IPS-NIHi7 (cell line): ENCODE results near the gene USP25.

Experiments used
- DNase-seq: peaks from one replicate; pipeline ENCODE4 v3.0.0; 2012; ENCODE audit warnings: mixed read lengths; ENCODE audit errors: extremely low spot score

The USP25 gene

DNA sequence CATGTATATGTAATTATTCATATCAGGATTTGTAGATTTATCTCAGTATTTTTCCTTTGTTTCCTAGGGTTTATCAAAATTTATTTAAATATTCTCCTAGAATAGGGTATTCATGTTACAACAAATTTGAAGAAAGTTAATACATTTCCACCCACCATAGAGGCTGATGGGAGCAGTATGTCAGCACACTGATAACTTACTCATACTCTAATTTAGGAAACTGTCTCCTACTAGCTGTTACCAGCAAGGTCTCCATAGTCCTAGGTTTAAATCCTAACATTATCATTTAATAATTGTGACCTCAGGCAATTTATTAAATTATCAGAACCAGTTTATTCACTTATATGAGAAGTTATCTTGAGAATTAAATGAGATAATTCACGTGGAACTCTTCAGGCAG lies 127.0 kb downstream of the USP25 start:
- no peak for DNase-seq

DNA sequence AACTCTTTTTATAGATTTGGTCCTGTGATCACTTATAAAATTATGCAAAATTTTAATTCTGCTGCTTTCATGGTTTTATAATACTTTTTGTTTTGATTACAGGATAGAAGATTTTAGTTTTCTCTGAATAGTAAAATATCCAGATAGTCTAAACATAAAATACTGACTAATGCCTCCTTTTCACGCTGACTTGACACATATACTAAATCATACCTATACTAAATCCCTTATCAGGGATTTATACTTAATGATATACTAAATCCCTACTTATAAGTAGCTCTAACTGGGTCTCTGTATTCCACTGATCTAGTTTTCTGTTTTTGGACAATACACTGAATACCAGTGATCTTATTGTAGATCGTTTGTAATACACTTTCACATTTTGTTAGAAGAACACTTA lies 128.0 kb downstream of the USP25 start:
- no peak for DNase-seq

DNA sequence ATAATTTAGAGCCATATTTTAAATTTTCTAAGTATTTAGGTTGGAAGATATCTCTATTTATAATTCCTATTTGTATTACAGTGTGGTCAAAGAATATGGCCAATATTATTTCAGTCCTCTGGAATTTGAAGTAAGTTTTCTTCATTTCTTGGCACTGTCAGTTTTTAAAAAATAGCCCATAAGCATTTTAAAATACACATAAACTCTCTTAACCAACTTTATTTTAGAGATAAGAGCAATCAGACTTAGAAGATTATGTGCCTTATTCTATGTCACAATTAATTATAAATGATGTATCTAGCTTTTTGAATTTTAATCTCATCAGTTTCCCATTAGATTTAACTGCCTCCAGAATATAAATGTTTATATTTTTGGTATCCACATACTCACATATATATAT lies 130.8 kb downstream of the USP25 start:
- no peak for DNase-seq

DNA sequence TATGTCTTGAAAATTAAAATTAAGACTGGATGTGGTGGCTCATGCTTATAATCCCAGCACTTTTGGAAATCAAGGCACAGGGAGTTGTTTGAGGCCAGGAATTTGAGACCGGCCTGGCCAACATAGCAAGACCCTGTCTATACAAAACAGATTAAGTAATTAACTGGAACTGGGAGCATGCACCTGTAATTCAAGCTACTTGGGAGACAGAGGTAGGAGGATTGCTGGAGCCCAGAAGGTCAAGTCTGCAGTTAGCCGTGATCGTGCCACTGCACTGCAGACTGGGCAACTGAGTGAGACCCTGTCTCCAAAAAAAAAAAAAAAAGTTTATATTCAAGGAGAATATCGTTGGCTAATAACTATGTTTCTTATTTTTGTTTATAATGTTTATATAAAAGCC lies 139.2 kb downstream of the USP25 start:
- no peak for DNase-seq

DNA sequence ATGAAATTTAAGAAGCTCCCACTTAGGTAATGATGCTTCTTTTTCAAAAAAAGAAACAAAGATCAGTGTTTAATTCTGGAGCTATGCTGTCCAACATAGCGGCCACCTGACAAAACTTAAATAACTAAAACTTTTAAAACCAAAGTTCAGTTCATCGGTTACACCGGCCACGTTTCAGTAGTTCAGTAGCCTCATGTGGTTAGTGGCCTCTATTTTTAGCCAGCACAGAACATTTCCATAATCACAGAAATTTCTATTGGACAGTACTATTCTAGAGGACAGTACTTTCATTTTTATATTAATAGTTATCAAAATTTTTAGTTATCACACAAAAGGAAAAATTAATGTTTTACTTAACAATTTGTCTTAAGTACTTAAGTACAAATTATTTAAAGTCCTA lies 141.0 kb downstream of the USP25 start:
- no peak for DNase-seq

DNA sequence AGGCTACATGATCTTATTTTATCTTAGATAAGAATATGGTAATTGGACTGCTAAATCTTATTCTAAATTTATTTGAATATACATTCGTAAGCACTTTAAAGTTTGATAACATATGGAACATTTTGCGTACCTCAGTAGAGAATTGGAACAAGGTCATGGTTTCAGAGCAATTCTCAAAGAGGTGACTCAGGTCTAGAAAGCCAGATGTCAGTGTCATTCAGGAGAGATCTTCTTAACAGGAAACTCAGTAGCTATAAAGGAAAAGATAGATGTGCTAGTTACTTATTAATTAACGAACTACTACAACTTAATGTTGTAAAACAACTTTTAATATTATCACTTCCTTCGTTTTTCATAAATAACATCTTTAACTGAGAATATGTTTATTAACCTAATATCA lies 142.5 kb downstream of the USP25 start:
- no peak for DNase-seq

DNA sequence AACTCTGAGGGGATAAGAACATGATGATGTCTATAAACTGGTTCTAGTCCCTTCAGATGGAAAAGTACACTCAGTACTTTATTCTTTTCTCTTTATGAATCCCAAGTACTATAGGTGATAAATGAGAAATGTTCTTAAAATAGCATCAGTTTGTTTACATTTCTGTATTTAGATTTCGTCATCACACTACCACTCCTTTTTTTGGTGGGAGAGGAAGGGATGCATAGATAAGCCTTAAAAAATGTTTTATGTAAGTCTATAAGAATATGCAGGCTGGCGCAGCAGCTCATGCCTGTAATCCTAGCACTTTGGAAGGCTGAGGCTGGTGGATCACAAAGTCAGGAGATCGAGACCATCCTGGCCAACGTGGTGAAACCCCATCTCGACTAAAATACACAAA lies 144.8 kb downstream of the USP25 start:
- DNase-seq = no peak

DNA sequence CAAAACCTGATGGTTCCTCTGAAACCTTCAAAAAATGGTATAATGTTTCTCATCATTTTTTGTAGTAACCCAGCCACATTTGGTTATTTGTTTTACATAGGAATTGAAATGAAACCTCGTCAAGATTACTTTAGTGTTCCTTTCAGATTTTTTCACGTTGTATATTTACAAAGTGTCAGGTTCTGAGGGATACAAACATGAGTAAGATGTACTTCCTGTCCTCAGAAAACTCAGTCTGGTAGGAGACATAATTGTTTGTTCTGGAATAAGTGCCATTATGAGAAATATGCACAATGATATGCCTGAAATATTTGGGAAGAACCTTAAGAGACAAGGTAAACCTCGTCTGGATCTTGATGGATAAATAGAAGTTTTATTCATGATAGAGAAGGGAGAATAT lies 145.5 kb downstream of the USP25 start:
- DNase-seq = no peak

DNA sequence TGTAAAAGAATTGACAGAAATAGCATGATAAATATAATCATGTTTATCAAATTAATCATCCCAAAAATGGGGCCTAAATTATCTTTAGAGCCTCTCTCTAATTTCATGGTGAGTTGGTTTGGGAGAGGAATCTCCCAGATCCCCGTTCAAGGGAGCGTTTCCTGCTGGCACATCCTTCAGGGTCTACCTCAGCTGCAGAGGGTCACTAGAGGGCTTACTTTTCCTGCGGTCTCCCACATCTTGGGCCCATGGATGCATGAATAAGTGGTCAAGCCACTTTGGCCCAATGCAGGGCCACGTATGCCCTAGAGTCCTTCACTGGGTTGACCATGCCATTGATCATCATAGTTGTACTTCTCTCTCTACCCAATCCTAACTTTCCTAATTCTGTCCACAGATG lies 164.1 kb downstream of the USP25 start:
- DNase-seq = peak; percentile 13

DNA sequence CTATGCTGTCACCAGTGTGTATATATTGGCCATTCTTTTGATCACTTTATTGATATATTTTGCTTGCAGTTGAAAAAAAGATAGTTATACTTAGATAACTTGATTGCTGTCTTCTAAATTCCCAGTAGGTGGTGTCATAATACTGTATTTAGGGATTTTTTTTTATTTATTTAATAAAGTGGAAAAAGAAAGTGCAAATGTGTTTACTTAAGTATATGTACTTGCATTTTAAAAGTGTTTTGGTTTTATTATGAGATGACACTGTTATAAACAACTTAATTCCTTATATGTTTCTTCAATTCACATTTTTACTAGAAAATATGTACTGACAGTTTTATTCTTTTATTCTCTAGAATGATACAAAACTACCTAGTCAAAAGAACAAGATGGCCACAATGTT lies 164.8 kb downstream of the USP25 start:
- DNase-seq = no peak

DNA sequence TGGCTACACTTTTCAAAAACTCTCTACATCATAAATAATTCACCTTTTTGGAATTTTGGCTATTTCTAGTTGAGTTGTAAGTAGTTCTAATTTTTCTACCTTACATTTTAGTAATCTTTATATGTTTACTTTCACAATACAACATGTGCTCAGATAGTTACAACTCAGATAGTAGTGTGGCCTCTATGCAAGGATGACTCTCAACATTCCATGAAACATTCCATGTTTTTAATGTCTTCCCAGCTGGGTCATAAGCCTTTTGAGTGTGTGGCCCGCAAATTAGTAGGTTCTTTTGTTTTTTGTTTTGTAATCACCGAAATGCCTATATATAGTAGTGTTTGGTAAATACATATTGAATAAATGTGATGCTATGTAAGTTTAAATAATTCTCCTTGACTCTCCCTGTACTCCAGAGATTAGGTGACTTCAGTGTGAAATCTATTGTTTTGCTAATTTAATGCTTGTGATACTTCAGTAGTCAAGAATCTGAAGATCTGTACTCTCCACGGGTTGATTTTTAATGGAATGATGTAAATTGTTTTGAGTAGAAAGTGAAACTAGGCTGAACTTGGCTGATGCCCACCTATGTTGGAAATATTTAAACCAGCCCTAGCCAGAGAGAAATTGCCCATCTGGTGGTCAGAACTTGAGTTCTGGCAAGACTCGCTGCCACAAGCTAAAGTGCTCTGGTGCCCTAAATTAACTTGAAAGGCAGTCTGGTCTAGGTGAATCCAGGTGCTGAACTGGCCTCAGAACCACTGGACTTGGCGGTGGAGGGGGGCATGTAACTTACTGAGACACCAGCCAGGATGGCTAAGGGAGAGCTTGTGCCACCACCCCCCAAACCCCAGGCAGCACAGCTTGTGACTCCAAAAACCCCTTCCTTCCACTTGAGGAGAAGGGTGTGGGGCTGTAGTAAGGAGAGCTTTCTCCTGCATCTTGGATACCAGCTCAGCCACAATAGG lies 165.6 kb downstream of the USP25 start:
- no peak for DNase-seq

DNA sequence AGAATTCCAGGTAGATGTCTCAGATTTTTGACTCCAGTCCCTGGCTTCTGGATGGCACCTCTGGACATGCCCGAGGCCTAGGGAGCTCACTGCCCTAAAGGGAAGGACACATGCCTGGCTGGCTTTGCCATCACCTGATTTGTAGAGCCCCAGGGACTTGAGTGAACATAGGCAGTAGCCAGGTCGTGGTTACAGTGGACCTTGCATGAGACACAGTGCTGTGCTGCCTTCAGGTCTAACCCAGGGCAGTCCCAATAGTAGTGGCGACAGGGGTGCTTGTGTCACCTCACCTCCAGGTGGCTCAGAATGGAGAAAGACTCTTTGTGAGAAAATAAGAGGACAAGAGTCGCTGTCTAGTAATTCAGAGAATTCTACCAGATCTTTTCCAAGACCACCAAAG lies 166.7 kb downstream of the USP25 start:
- DNase-seq = no peak

DNA sequence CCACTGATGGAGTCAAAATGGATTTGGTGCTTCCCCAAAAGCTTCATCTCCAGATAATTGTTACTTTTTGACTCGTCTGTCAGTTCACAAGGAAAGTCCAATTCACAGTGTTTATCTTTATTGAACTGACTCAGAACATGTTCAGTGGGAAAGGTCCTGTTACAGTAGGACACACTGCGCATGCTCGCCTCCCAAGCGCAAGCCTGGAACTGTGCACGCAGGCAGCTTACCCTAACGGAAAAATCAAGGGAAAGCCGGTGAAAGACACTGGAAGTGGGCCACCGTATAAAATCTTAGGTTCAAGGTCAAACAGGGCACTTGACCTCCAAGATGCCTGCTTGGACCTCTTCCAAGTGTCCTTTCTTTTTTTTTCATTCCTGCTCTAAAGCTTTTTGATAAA lies 174.6 kb downstream of the USP25 start:
- DNase-seq = no peak

DNA sequence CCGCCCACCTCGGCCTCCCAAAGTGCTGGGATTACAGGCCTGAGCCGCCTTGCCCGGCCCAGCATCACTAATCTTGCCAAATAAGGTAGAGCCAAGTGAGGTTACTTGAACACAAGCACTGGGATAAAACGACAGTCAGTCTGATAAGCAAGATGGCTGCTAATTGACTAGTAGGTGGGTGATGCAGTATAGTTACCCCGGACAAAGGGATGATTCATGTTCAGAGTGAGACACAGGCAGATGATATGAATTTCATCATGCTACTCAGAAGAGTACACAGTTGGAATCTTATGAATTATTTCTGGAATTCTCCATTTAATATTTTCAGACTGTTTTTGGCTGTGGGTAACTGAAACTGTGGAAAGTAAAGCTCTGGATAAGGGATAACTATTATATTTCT lies 178.4 kb downstream of the USP25 start:
- DNase-seq = no peak

DNA sequence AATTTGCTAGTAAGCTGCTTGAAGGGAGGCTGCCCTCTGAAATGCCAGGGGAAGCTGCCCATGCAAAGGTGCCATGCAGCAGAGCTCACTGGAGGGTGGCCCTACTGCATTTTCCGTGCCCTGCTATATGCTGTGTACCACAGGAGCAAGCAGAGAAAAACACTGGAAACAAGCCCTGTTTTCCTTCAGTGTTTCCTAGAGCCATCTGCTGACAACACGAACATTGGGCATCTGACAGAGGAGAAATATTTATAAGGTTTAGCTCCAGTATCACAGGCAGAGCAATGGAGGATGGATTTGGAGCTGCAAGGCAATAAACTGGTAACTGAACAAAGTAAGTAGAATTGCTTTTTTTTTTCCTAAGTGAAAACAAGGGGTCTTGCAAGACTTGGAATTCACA lies 198.4 kb downstream of the USP25 start:
- no peak for DNase-seq

DNA sequence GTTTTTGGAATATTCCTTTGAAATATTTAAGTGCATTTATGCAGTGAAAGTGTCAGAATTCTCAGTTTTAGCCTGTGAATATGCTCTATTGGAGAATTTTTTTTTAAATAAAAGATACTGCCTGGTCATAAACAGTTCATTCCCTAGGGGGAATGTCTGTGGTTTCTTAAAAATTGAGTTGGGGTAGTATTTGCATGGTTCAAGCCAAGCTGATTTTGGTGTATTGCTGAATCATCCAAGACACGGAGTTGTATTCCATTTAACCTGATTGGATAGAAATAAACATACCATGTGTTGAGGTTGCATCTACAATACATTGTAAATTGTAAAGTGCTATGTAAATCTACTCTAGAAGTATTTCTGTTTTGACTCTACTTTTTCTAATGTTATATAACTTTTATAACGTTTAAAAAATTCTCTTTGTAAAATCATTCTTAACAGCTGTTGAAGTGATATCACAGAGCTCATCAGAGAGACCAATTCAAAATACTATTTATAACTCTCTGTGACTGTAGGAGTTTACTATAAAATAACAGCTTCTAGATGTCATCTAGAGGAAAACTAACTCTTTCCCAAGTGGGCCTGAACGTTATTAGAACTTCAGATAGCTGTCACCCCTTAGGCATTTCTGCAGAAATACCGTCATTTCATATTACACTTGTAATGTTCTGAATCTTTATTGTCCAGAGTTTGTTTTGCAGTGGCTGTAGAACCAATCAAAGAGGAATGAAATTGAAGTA lies 199.1 kb downstream of the USP25 start:
- no peak for DNase-seq

DNA sequence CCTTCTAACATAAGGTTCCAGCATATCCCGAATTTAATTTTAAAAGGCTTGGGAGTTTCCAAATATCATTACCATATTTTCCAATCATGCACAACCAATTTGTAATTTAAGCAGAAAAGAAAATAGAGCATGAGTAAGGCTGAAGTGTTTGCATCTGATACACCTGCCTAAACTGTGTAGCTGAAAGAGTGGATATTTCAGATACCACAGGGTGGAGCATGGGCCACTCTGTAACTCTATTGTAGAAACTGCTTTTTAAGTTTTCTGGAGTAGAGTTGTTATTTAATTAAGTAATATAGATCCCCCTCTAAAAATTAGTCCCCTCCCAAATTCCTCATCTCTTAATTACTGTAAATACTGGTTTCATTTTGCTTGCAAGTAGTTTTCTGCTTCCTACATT lies 199.8 kb downstream of the USP25 start:
- DNase-seq = no peak
